ENCODE measurements around the gene CYP46A1.
"Not testable (repeated sequence)": the region's sequence is repeated elsewhere in the genome, so short reads cannot be mapped to it uniquely, and the experiment has no call there.

The CYP46A1 gene

DNA sequence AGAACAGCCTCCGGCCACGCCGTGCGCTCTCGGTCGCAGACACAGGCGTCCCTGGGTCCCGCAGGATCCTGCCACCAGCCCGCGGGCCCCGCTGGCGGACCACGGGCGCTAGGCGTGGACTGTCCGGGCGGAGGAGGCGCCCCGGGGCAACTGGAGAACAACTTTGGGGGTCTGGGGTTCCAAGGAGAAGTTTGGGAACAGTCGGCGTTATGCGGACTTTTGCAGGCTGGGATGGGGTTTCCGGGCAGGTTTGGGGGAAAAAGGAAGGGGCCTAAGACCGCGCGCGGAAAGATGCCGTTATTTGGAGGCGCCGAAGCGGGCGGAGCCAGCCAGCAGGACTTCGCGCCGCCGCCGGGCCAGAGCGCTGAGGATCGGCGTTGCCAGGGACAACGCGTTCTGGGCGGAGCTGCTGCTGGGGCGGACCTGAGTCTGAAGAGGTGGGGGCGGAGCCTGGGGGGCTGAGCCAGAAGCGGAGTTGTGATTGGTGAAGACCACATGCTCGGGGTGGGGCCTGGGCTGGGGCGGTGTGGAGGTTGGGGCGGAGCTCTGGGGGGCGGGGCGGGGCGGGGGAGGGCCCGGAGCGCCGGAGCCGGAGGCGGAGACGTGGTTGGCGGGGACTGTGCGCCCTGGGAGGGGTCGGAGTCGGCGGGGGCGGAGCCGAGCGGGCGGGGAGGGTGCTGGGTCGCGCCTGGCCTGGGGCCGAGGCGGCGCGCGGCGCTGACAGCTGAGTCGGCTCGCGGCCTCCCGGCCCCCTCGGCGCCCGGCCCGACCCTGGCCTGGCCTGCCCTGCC lies at the start of gene CYP46A1:
Gene CYP46A1 (plus strand): TSS at position 680 of the 791 bp plus-strand sequence. CDS start 120 bp downstream, outside the sequence.
- peak; percentile 98 to 99 for DNase-seq (ENCODE audit: low read depth in 2 of 2)

- no peak for DNase-seq (ENCODE audit: low read depth in 2 of 2)
Measured at GRCh38 chr14:99634443-99634842, 49.7 kb upstream of the CYP46A1 start.

- no peak for DNase-seq (ENCODE audit: low read depth in 2 of 2)
Measured at GRCh38 chr14:99635116-99635515, 49.0 kb upstream of the CYP46A1 start.

- no peak for DNase-seq (ENCODE audit: low read depth in 2 of 2)
Measured at GRCh38 chr14:99636487-99636886, 47.6 kb upstream of the CYP46A1 start.

GRCh38 chr14:99637624-99638023 lies 46.5 kb upstream of the CYP46A1 start:
- DNase-seq (ENCODE audit: low read depth in 2 of 2) = no peak

DNA sequence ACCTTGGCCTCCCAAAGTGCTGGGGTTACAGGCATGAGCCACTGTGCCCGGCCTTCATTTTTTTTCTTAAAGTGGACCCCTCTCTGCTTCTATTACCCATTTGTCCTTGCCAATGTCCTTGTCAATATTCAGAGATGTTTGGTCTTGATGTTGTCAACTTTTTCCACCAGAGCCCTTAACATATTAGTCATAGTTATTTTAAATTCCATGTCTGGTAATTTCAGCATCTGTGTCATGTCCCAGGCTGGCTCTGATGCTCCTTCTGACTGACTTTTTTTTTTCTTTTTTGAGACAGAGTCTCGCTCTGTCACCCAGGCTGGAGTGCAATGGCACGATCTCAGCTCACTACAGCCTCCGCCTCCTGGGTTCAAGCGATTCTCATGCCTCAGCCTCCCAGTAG lies 41.3 kb upstream of the CYP46A1 start:
- not testable (repeated sequence) for DNase-seq (ENCODE audit: low read depth in 2 of 2)

DNA sequence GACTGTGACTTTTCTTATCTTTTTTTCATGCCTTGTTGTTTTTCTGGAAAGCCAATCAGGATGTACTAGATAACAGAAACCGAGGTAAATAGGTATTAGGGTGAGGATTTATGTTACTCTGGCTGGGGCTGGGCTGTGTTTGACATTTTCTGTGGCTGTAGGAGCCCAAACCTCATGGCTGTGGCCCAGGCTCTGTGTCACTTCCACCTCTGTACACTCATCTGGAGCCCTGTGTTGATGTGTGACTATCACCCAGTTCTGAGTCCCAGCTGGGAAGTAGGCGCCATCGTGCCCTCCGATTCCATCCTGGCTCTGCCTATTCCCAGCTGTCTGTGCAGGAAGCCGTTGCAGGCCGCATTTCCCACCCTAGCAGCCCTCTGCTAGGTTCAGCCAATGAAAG lies 40.8 kb upstream of the CYP46A1 start:
- DNase-seq (ENCODE audit: low read depth in 2 of 2) = no peak

GRCh38 chr14:99644035-99644587 lies 40.0 kb upstream of the CYP46A1 start:
- no peak for DNase-seq (ENCODE audit: low read depth in 2 of 2)

- no peak for DNase-seq (ENCODE audit: low read depth in 2 of 2)
Measured at GRCh38 chr14:99644723-99645544, 39.2 kb upstream of the CYP46A1 start, which contains the start of gene HHIPL1. Gene HHIPL1 (plus strand): TSS chr14:99645129. CDS start chr14:99645208, 79 bp downstream.

DNA sequence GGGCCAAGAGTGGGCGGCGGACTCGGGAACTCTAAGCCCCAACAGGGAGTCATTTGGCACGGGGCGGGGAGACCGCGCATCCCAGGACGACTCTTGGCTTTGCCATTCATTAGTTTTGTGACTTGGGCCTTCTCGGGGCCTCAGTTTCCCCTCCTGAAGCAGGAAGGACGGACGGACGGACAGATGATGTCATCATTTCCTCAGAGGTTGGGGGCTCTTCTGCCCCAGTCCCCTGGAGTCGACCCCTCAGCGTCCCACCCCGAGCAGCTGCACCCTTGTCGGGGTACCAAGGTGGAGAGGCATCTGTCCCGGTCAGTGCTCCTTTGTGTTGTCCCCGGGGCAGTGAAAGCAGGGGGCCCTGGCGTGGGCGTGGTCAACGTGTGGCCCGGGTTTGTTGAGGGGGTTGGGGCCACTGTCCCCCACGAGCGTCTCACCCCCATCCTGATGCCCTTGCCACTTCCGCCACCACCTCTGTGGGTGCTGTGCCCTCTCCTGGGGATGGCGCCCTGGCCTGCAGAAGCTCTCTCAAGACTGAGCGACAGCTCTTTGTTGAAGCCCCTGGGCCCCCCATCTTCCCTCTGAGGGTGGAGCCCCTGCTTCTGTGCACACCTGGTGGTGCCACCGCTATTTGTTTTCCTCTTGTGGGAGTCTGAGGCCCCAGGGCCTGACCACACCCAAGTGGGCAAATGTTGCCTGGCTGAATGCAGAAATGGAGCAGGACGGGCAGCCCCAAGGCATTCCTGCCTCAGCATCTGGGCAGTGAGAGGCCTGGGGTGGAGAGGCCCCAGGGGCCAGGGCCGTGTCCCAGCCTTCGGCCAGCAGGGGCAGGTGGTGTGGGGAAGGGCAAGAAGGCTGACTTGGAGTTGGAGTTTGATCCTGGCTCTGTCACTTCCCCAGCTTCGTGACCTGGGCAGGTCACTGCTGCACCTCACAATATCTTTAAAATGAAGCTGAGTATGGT lies 38.3 kb upstream of the CYP46A1 start:
- no peak for DNase-seq (ENCODE audit: low read depth in 2 of 2)

DNA sequence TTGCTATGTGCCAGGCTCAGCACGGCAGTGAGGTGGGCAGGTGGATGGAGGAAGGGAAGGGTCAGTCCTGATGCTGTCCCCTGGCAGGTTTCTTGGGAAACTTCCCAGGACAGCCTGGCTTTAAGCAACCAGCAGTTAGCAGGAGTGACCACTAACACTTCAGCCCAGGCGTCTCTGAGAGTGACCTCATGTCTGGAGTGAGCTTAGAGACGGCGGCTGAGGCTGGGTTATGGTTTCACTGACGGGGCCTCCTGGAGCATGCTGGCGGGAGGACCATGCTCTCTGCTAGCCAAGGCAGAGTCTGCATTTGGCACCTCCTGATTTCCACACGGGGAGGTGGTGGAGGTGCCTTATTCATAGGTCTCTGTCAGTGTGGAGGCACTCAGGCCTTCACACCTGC lies 36.7 kb upstream of the CYP46A1 start:
- DNase-seq (ENCODE audit: low read depth in 2 of 2) = no peak

DNA sequence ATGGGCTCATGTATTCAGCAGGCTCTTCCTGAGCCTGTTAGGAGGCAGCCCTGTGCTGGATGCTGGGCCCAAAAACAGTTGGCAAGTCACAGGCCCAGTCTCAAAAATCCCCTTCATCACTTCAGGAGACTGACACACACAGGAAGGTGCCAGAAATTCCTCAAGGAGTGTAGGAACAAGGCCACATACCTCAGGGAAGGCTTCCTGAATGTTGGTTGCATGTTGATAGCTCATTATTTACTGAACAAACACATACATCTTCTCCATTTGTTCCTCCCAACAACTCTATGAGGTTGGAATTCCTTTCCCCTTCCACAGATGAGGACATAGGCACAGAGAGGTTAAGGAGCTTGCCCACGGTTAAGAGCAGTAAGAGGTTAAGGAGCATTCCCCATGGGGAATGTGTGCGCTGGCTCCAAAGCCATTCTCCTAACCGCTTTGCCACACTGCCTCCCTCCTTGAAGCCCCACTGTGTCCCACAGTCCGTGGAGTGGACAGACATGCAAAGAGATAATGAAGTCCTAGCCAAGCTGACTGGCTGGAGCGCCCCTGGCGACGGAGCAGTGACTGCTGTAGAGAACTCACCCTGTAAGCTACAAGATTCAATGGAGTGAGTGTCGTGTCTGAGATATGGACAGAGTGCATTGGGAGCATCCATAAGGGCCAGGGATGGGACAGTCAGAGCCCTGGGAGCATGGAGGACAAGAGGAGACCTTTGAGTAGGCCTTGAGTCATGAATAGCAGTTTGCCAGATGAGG lies 35.9 kb upstream of the CYP46A1 start:
- DNase-seq (ENCODE audit: low read depth in 2 of 2) = no peak

DNA sequence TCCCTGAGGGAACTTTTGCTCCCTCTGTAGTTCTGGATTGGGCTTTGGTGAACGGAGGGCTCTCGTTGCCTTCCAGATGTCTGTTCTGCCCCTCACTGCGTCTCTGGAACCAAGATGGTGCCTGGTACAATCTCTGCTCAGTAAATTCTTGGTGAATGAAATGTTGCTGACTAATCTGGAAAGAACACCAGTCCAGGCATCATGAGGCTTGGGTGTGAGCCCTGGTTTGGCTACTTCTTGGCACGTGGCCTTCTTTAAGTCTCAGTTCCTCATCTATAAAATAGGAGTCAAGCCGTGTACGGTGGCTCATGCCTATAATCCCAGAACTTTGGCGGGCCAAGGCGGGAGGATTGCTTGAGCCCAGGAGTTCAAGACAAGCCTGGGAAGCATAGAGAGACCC lies 34.9 kb upstream of the CYP46A1 start:
- no peak for DNase-seq (ENCODE audit: low read depth in 2 of 2)

GRCh38 chr14:99649643-99650042 lies 34.5 kb upstream of the CYP46A1 start:
- no peak for DNase-seq (ENCODE audit: low read depth in 2 of 2)

- DNase-seq (ENCODE audit: low read depth in 2 of 2) = no peak
Measured at GRCh38 chr14:99650189-99650588, 33.9 kb upstream of the CYP46A1 start.

DNA sequence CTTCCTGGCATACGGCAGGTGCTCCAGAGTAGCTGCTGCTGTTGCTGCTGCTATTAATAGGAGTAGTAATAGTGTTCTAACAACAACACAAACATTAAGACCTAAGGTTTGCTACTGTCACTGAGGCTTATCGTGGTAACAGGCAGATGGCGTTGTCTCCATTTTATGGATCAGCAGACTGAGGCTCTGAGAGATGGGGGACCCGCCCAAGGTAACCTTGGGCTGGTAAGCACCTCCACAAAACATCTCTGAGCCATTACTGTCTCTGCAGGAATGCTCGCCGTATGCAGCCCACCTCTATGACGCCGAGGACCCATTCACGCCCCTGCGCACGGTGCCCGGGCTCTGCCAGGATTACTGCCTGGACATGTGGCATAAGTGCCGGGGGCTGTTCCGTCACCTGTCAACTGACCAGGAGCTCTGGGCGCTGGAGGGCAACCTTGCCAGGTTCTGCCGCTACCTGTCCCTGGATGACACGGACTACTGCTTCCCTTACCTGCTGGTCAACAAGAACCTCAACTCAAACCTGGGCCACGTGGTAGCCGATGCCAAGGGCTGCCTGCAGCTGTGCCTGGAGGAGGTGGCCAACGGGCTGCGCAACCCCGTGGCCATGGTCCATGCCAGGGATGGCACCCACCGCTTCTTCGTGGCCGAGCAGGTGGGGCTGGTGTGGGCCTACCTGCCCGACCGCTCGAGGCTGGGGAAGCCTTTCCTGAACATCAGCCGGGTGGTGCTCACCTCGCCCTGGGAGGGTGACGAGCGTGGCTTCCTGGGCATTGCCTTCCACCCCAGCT lies 31.9 kb upstream of the CYP46A1 start:
- no peak for DNase-seq (ENCODE audit: low read depth in 2 of 2)

- no peak for DNase-seq (ENCODE audit: low read depth in 2 of 2)
Measured at GRCh38 chr14:99654235-99654985, 29.7 kb upstream of the CYP46A1 start.

DNA sequence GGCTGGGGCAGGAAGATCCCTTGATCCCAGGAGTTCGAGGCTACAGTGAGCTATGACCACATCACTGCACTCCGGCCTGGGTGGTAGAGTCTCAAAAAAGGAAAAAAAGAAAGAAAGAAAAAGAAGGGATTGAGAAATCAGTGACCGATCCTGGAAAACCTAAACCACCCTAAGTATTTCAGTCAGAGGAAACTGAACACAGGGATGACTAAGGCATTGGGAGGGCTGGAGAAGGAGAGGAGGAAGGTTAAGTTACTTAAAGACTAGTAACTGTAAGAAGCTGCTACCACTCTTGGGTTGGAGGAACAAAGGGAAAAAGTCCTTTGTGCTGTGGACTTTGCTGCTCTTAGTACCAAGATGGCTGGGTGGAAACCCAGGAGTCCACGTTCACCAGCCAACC lies 28.6 kb upstream of the CYP46A1 start:
- DNase-seq (ENCODE audit: low read depth in 2 of 2) = no peak

DNA sequence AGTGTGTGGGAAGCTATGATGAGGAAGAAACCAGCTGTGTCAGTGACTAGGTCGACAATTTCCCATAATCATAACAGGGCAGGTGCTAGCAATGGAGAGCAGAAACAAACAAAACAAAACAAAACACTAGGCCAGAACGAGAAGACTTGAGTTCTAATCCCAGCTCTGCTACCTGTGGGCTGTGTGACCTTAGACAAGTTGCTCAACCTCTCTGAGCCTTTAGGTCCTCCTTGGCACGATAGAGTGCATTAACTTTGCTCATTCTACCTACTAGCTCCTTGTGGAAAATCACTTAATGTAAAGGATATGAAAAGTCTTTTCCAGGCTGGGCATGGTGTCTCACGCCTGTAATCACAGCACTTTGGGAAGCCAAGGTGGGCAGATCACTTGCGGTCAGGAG lies 27.9 kb upstream of the CYP46A1 start:
- DNase-seq (ENCODE audit: low read depth in 2 of 2) = no peak

Measured in stimulated activated CD8-positive, alpha-beta memory T cell treated with anti-CD3 and anti-CD28 coated beads, Interleukin-7, amount 100 ng/mL, for 1 hour (primary cell).